Stimulated activated naive CD8-positive, alpha-beta T cell treated with anti-CD3 and anti-CD28 coated beads, Interleukin-15, Interleukin-2, amounts not matched to agents 100 ng/mL and 50 ng/mL, for 24 hours (primary cell): ENCODE results near the gene SMAD7.

Source experiments
- H3K27ac Mint-ChIP-seq: one replicate; pipeline ENCODE4 v1.8.0; 2021; ENCODE audit warnings: mild to moderate bottlenecking, mixed read lengths
- H3K27me3 Mint-ChIP-seq: one replicate; pipeline ENCODE4 v1.8.0; 2021; ENCODE audit warnings: mixed read lengths
- H3K36me3 Mint-ChIP-seq: one replicate; pipeline ENCODE4 v1.8.0; 2021; ENCODE audit warnings: low read depth, mixed read lengths
- H3K4me1 Mint-ChIP-seq: one replicate; pipeline ENCODE4 v1.8.0; 2021; ENCODE audit warnings: low read depth, mixed read lengths
- H3K4me3 Mint-ChIP-seq: one replicate; pipeline ENCODE4 v1.8.0; 2021; ENCODE audit warnings: mild to moderate bottlenecking, mixed read lengths
- H3K9me3 Mint-ChIP-seq: one replicate; pipeline ENCODE4 v1.8.0; 2021; ENCODE audit warnings: mixed read lengths

The SMAD7 gene

GRCh38 chr18:48927286-48928080 lies 23.3 kb downstream of the SMAD7 start:
- no peak overlapping the region for H3K27ac Mint-ChIP-seq
- peaks cover 100% of the 10 kb centered on the region for H3K4me1 Mint-ChIP-seq
- H3K4me3 Mint-ChIP-seq = no peak overlapping the region
- no peaks in the 10 kb centered on the region for H3K27me3 Mint-ChIP-seq
- H3K9me3 Mint-ChIP-seq = no peaks in the 10 kb centered on the region
- peaks cover 11% of the 10 kb centered on the region for H3K36me3 Mint-ChIP-seq

GRCh38 chr18:48926420-48926857 lies 24.3 kb downstream of the SMAD7 start:
- Mint-ChIP-seq H3K4me1 (peaks cover 93% of the 10 kb centered on the region), H3K9me3 (no peaks in the 10 kb centered on the region), H3K27me3 (no peaks in the 10 kb centered on the region), H3K27ac (peak overlapping the region; percentile 47), H3K4me3 (no peak overlapping the region), H3K36me3 (peaks cover 15% of the 10 kb centered on the region)

GRCh38 chr18:48925491-48925780 lies 25.3 kb downstream of the SMAD7 start:
- Mint-ChIP-seq H3K4me3 (peak overlapping the region; percentile 23), H3K9me3 (no peaks in the 10 kb centered on the region), H3K27ac (peak overlapping the region; percentile 96), H3K4me1 (peaks cover 91% of the 10 kb centered on the region), H3K27me3 (no peaks in the 10 kb centered on the region), H3K36me3 (peaks cover 25% of the 10 kb centered on the region)

- Mint-ChIP-seq H3K27ac (peak overlapping the region; percentile 96), H3K4me3 (peak overlapping the region; percentile 68), H3K4me1 (peaks cover 85% of the 10 kb centered on the region), H3K9me3 (no peaks in the 10 kb centered on the region), H3K36me3 (peaks cover 29% of the 10 kb centered on the region), H3K27me3 (no peaks in the 10 kb centered on the region)
These were observed 25.9 kb downstream of the SMAD7 start for GRCh38 chr18:48924630-48925490.

- Mint-ChIP-seq H3K27ac (peak overlapping the region; percentile 96), H3K36me3 (peaks cover 29% of the 10 kb centered on the region)
These were observed 26.8 kb downstream of the SMAD7 start for GRCh38 chr18:48923746-48924629.

GRCh38 chr18:48922801-48923730 lies 27.7 kb downstream of the SMAD7 start:
- peak overlapping the region; percentile 96 for H3K27ac Mint-ChIP-seq
- H3K4me1 Mint-ChIP-seq = peaks cover 67% of the 10 kb centered on the region
- no peaks in the 10 kb centered on the region for H3K9me3 Mint-ChIP-seq
- H3K4me3 Mint-ChIP-seq = peak overlapping the region; percentile 42
- peaks cover 29% of the 10 kb centered on the region for H3K36me3 Mint-ChIP-seq
- no peaks in the 10 kb centered on the region for H3K27me3 Mint-ChIP-seq

More at GRCh38 chr18:48923746-48924629, 26.8 kb downstream of the SMAD7 start:
- no peaks in the 10 kb centered on the region for H3K27me3 Mint-ChIP-seq
- H3K4me3 Mint-ChIP-seq = peak overlapping the region; percentile 41
- no peaks in the 10 kb centered on the region for H3K9me3 Mint-ChIP-seq
- H3K4me1 Mint-ChIP-seq = peaks cover 76% of the 10 kb centered on the region

- peaks cover 59% of the 10 kb centered on the region for H3K4me1 Mint-ChIP-seq
- H3K27me3 Mint-ChIP-seq = no peaks in the 10 kb centered on the region
- H3K27ac Mint-ChIP-seq = peak overlapping the region; percentile 96
- H3K36me3 Mint-ChIP-seq = peaks cover 29% of the 10 kb centered on the region
- no peaks in the 10 kb centered on the region for H3K9me3 Mint-ChIP-seq
- no peak overlapping the region for H3K4me3 Mint-ChIP-seq
These were observed 28.5 kb downstream of the SMAD7 start for GRCh38 chr18:48922226-48922800.

GRCh38 chr18:48921305-48922225 lies 29.2 kb downstream of the SMAD7 start:
- Mint-ChIP-seq H3K27me3 (no peaks in the 10 kb centered on the region), H3K36me3 (peaks cover 29% of the 10 kb centered on the region), H3K4me1 (peaks cover 52% of the 10 kb centered on the region), H3K4me3 (no peak overlapping the region), H3K27ac (no peak overlapping the region), H3K9me3 (no peaks in the 10 kb centered on the region)

- Mint-ChIP-seq H3K36me3 (peaks cover 29% of the 10 kb centered on the region), H3K4me3 (no peak overlapping the region), H3K9me3 (no peaks in the 10 kb centered on the region), H3K27ac (peak overlapping the region; percentile 50), H3K4me1 (peaks cover 41% of the 10 kb centered on the region), H3K27me3 (no peaks in the 10 kb centered on the region)
These were observed 30.2 kb downstream of the SMAD7 start for GRCh38 chr18:48920408-48921038.

GRCh38 chr18:48919547-48919946 lies 31.2 kb downstream of the SMAD7 start:
- peaks cover 29% of the 10 kb centered on the region for H3K36me3 Mint-ChIP-seq
- H3K4me1 Mint-ChIP-seq = peaks cover 32% of the 10 kb centered on the region
- no peaks in the 10 kb centered on the region for H3K27me3 Mint-ChIP-seq
- no peak overlapping the region for H3K27ac Mint-ChIP-seq
- H3K9me3 Mint-ChIP-seq = no peaks in the 10 kb centered on the region
- no peak overlapping the region for H3K4me3 Mint-ChIP-seq

GRCh38 chr18:48918660-48919456 lies 31.9 kb downstream of the SMAD7 start:
- Mint-ChIP-seq H3K4me3 (no peak overlapping the region), H3K4me1 (peaks cover 25% of the 10 kb centered on the region), H3K9me3 (no peaks in the 10 kb centered on the region), H3K36me3 (peaks cover 27% of the 10 kb centered on the region), H3K27me3 (no peaks in the 10 kb centered on the region), H3K27ac (no peak overlapping the region)
